Activated CD8-positive, alpha-beta memory T cell treated with anti-CD3 and anti-CD28 coated beads for 36 hours (primary cell): Measurements from ENCODE around the gene NT5DC2. TPM values are rescaled to one million over a fixed set of nuclear protein-coding genes. Genes with fewer than 3 reads are reported as not detected.

ENCODE experiments used
- CTCF ChIA-PET: fragments of 350-600 bp; sonication (Branson Sonifier 250); formaldehyde crosslinking; loops from one replicate; lab custom pipeline; 2021; ENCODE audit warnings: antibody characterized with exemption; lab: Charles Lee
- POLR2A ChIA-PET: fragments of 350-600 bp; sonication (Branson Sonifier 250); formaldehyde crosslinking; loops from one replicate; lab custom pipeline; 2021; ENCODE audit warnings: antibody characterized with exemption; lab: Charles Lee
- total RNA-seq, 2 experiments: library from RNA; stranded (reverse); gene quantifications; one replicate each; pipeline ENCODE4 v1.2.3, GENCODE V29; 2021

Gene NT5DC2
- total RNA-seq, 2 experiments from 2014 or later = 97.3 to 99.2 TPM

GRCh38 chr3:52495777-52496602 lies 37.7 kb downstream of the NT5DC2 start:
- CTCF ChIA-PET = interaction anchor here (1.1 kb wide), 1 partner anchor 198 kb away, joined by 3 read pairs; no protein-coding TSS in a partner anchor
- POLR2A ChIA-PET = no interaction called here

- ChIA-PET POLR2A (no interaction called here), CTCF (interaction anchor here (1.1 kb wide), 1 partner anchor 197 kb away, joined by 3 read pairs; no protein-coding TSS in a partner anchor)
Observed at GRCh38 chr3:52494886-52495495, 38.7 kb downstream of the NT5DC2 start, which contains the start of gene STAB1. TSS of gene STAB1 (plus strand) at chr3:52495338. CDS start at chr3:52495414, 76 bp downstream.

- CTCF ChIA-PET = no interaction called here
- POLR2A ChIA-PET = interaction anchor here (0.6 kb wide), 1 partner anchor 15 kb away, joined by 6 read pairs; no protein-coding TSS in a partner anchor
Observed at GRCh38 chr3:52494445-52494844, 39.2 kb downstream of the NT5DC2 start.

GRCh38 chr3:52493232-52494017 lies 40.2 kb downstream of the NT5DC2 start:
- POLR2A ChIA-PET = no interaction called here
- CTCF ChIA-PET = no interaction called here

GRCh38 chr3:52492059-52492458 lies 41.6 kb downstream of the NT5DC2 start:
- CTCF ChIA-PET = no interaction called here

GRCh38 chr3:52490939-52491526 lies 42.6 kb downstream of the NT5DC2 start:
- POLR2A ChIA-PET = interaction anchor here (0.6 kb wide), 1 partner anchor 12 kb away, joined by 3 read pairs; no protein-coding TSS in a partner anchor
- CTCF ChIA-PET = interaction anchor here (0.9 kb wide), 1 partner anchor 21 kb away, joined by 3 read pairs; no protein-coding TSS in a partner anchor

More at GRCh38 chr3:52492059-52492458, 41.6 kb downstream of the NT5DC2 start:
- POLR2A ChIA-PET = no interaction called here

- ChIA-PET CTCF (interaction anchor here (0.9 kb wide), 2 partner anchors 22 to 78 kb away, joined by 3 read pairs; no protein-coding TSS in a partner anchor), POLR2A (interaction anchor here (0.6 kb wide), 1 partner anchor 11 kb away, joined by 3 read pairs; no protein-coding TSS in a partner anchor)
Observed at GRCh38 chr3:52490035-52490938, 43.4 kb downstream of the NT5DC2 start.

GRCh38 chr3:52489453-52489852 lies 44.2 kb downstream of the NT5DC2 start:
- CTCF ChIA-PET = interaction anchor here (0.9 to 1.3 kb wide), 2 partner anchors 77 to 138 kb away, joined by 3 read pairs; no protein-coding TSS in a partner anchor
- POLR2A ChIA-PET = no interaction called here

GRCh38 chr3:52488746-52489145 lies 44.9 kb downstream of the NT5DC2 start:
- ChIA-PET POLR2A (no interaction called here), CTCF (interaction anchor here (1.3 kb wide), 1 partner anchor 138 kb away, joined by 3 read pairs; no protein-coding TSS in a partner anchor)

GRCh38 chr3:52487788-52488691 lies 45.6 kb downstream of the NT5DC2 start:
- ChIA-PET POLR2A (no interaction called here), CTCF (interaction anchor here (1.3 kb wide), 1 partner anchor 137 kb away, joined by 3 read pairs; no protein-coding TSS in a partner anchor)

- POLR2A ChIA-PET = no interaction called here
- CTCF ChIA-PET = no interaction called here
Observed at GRCh38 chr3:52487050-52487787, 46.4 kb downstream of the NT5DC2 start.

- CTCF ChIA-PET = no interaction called here
- POLR2A ChIA-PET = no interaction called here
Observed at GRCh38 chr3:52484680-52485461, 48.8 kb downstream of the NT5DC2 start.

GRCh38 chr3:52483577-52484381 lies 49.9 kb downstream of the NT5DC2 start:
- POLR2A ChIA-PET = no interaction called here
- CTCF ChIA-PET = no interaction called here

GRCh38 chr3:52483081-52483480 lies 50.6 kb downstream of the NT5DC2 start:
- ChIA-PET POLR2A (no interaction called here), CTCF (interaction anchor here (1.1 kb wide), 1 partner anchor 14 kb away, joined by 3 read pairs; no protein-coding TSS in a partner anchor)
